RPMI8226 (cell line): ENCODE measurements around the gene CFAP299.

ENCODE experiments used
- DNase-seq: peaks from one replicate; pipeline ENCODE4 v3.0.0-alpha.2; 2015

Gene CFAP299

DNA sequence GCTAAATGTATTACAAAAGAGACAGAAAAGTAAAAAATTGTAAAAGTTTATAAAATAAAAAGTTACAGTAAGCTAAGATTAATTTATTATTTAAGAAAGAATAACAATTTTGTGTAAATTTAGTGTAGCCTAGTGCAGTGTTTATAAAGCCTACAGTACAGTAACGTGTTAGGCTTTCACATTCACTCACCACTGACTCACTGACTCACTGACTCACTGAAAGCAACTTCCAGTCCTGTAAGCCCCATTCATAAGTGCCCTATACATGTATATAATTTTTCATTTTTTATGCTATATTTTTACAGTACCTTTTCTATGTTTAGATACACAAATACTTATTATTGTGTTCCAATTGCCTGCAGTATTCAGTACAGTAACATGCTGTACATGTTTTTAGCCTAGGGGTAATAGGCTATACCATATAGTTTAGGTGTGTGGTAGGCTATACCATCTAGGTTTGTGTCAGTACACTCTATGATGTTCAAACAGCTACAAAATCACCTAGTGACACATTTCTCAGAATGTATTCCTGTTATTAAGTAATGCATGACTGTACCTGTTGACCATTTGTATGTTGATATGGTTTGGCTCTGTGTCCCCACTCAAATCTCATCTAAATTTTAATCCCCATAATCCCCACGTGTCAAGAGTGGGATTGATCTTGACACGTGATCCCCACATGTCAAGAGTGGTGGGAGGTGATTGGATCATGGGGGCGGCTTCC is 57.9 kb downstream of the CFAP299 start:
- no peak for DNase-seq

- DNase-seq = no peak
Observed at GRCh38 chr4:80393970-80394250, 58.4 kb downstream of the CFAP299 start.

DNA sequence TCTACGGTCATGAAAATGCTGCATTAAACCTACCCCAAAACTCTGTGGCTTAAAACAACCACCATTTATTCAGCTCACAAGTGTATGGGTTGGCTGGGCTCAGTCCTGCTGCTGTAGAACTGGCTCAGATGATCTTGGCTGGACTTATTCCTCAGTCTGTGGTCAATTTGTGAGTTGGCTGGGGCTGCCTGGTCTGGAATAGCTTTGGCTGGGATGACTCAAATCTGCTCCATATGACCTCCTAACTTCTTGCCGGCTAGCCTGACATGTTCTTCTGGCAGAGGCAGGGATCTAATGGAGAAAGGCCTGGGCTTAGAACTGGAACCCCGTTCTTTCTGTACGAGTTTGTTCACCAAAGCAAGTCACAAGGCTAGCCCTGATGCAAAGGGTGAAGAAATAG is 71.7 kb downstream of the CFAP299 start:
- DNase-seq = no peak

DNA sequence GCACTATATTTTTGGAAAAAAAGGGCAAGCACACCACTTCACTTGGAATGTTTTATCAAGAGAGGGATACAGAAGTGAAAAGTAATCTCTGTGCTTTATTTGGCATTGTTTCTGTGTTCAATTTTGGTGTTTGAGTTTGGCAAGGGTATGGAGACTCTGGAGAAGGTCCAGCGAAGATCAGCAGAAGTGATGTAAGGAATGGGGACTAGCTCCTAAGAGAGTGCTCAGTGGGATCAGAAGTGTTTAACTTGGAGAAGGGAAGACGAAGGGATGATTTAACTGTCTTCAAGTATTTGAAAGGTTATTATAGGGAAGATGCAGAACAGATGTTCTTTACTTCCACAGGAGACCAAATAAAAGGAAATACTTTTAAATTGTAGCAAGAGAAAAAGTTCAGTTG is 74.3 kb downstream of the CFAP299 start:
- no peak for DNase-seq

DNA sequence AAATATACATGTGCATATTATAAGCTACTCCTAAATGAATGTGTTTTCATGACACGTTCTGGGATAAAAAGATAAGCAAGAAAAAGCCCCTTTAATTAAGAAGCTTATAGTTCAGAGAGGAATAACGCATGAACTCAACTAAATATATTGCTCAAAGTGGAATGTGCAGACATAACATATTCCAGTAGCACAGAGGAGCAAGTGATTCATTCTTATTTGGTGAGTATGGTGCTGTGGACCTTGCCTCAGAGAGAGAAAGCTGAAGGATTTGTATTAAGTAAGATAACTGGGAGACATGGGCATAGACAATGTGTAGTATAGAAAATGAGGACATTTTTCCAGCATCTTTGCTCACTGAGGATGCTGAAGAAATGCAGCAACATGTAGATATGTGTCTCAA is 76.8 kb downstream of the CFAP299 start:
- DNase-seq = no peak

DNA sequence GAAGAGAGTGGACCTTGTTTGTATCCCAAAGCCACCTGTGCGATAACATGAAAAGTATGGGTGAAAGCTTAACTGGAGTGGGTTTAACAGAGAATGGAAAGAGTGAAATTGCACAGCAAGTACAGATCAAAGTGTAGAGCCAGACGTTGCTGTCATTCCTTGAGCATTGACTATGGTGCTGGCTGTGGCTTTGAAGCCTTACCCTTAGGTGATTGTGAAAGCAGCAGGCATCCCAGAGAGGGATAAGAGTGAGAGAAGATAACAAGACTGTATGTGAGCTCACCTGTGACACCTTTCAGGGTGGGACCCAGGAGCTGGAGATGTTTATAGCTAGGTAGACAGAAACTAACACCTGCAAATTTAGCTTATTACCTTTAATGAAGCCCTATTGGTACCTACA is 77.6 kb downstream of the CFAP299 start:
- DNase-seq = no peak

DNA sequence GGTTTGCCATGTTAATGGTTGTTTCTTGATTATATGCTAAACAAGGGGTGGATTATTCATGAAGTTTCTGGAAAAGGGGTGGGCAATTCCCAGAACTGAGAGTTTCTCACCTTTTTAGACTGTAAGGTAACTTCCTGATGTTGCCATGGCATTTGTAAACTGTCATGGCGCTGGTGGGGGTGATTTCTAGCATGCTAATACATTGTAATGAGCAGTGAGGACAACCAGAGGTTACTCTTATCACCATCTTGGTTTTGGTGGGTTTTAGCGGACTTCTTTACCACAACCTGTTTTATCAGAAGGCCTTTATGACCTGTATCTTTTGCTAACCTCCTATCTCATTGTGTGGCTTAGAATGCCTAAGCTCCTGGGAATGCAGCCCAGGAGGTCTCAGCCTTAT is 81.5 kb downstream of the CFAP299 start:
- no peak for DNase-seq

- DNase-seq = no peak
Observed at GRCh38 chr4:80419946-80420345, 84.4 kb downstream of the CFAP299 start.

DNA sequence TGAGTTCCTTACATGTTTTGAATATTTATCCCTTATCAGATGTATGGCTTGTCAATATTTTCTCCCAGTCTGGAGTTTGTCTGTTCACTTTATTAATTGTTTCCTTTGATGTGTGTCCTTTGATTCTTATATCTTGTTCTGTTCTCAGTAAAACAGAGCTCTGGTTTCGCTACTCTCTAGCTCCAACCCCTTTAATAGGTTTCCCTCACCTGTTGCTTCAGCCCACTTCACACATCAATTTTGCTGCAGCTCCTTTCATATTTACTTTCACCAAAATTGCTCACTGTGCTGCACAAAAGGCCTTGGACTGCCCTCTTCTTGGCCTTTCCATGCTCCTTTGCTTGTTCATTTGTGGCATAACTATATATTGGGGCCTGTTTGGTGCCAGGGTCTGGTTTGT is 85.1 kb downstream of the CFAP299 start:
- DNase-seq = no peak

DNA sequence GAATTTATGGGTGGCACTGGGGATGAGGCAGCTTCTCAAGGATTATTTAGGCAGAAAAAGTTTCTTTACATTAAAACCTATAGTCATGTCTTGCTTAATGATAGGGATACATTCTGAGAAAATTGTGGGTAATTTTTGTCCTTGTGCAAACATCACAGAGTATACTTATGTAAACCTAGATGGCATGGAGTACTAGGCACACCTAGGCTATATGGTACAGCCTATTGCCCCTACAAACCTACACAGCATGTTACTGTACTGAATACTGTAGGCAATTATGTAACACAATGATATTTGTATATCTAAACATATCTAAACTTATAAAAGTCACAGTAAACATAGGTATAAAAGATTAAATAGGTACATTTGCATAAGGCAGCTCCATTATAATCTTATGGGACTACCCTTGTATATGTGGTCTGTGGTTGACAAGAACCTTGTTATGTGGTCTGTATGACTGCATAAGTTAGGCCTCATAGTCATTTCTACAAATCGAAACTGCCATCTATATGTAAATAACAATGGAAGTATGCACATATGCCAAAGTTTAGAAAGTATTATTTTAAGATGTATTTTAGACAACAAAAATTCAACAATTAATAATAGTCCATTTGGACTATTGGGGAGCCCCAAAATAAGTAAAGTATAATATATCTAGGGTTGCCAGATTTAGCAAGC is 87.3 kb downstream of the CFAP299 start:
- no peak for DNase-seq

- DNase-seq = no peak
Observed at GRCh38 chr4:80423553-80424224, 88.2 kb downstream of the CFAP299 start.

DNA sequence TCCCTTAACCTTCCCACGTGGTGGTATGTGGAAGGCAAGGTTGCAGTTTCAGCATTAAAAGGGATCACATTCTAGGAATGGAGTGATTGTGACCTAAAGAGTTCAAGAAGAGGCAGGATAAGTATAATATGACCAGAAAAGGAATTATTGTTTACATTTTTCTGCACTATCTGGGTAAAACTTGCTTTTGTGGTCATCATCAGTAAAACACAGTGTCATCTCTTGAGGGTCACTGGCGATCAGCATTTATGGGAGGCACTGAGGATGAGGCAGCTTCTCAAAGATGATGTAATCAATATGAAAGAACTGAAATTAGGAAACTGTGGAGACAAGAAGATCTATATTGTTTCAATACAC is 88.7 kb downstream of the CFAP299 start:
- no peak for DNase-seq

DNA sequence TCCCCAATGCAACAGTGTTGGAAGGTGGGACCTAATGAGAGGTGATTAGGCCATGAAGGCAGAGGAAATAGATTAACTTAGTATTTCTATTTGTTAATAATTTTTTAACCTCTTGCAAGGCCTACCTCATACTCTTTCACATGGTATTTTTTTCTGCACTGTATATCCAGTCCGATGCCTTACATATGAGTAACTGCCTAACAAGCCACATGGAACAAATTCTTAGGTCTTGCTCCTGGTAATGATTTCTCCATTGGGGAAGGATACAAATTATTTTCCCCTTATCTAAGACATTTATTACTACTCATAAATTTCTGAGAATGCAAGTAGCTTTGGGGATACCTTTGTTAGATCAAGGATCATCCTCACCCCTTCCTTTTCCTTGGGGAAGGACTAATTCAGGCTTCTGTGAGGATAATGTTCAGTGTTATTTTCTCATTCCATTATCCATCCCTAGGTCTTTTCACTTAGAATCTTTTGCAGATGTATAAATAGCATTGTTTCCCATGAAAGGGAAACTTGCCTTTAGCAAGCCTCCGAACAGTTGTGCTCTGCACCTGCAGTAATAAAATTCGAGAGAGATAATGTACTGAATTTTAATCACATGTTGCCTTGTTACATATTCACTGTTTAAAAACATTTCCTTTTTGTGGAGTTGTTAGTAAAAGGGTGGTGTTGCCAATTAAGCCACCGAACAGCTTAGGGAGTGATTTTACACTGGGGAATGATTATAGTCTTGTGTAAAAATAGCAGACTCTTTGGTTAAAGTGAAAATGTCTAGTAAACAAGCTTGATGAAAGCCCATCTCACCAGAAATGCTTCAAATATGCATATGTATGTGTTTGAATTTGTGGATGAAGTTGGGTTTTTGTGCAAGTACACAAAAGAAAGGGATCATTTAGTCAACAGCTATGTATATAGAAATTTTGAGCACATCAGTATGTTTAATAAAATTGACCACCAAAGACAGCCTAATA is 89.9 kb downstream of the CFAP299 start:
- DNase-seq = no peak

- DNase-seq = no peak
Observed at GRCh38 chr4:80431203-80431965, 95.9 kb downstream of the CFAP299 start.

DNA sequence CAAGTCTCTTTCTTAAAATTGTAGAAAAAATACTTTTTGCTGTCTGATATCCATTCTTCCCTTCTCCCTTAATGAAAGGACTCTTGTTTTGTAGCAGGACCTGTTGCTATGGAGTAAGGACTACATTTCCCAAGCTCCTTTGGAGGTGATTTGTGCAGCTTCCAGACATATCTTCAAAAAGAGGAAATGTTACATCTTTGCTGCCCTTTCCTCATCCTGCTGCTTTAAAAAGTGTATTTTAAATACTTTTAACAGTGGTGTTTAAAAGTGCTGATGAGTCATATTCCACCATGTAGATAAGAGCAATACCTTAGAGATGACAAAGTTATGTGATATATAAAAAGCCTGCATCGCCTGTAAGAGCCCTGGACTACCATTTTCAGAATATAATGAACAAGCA is 98.7 kb downstream of the CFAP299 start:
- no peak for DNase-seq

DNA sequence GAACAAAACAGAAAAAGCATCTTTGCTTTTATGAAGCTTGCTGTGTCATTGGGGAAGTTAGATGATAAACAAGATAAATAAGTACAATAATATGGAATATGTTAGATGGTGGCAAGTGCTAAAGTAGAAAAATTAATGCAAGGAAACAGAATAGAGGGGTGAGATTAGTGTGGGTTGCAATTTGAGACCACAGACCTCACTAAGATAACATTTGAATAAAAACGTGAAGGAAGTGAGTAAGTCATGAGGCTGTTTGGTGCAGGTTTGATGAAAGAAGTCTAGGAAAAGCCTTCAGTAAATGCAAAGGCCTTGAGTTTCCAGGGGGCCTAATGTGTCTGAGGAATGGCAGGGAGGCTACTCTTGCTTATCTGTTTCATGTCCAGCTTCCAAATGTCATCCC is 102.5 kb downstream of the CFAP299 start:
- no peak for DNase-seq

DNA sequence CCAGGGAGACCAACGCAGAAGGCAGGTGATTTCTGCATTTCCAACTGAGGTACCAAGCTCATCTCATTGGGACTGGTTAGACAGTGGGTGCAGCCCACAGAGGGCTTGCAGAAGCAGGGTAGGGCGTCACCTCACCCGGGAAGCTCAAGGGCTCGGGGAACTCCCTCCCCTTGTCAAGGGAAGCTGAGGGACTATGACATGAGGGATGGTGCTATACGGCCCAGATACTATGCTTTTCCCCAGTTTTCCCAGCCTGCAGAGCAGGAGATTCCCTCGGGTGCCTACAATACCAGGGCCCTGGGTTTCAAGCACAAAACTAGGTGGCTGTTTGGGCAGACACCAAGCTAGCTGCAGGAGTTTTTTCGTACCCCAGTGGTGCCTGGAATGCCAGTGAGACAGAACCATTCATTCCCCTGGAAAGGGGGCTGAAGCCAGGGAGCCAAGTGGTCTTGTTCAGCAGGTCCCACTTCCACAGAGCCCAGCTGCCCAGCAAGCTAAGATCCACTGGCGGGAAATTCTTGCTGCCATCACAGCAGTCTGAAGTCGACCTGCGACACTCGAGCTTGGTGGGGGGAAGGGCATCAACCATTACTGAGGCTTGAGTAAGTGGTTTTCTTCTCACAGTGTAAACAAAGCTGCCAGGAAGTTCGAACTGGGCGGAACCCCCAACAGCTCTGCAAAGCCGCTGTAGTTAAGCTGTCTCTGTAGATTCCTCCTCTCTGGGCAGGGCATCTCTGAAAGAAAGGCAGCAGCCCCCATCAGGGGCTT is 103.9 kb downstream of the CFAP299 start:
- DNase-seq = peak; percentile 2

GRCh38 chr4:80446248-80446647 is 110.7 kb downstream of the CFAP299 start:
- no peak for DNase-seq

- DNase-seq = no peak
Observed at GRCh38 chr4:80446664-80447063, 111.1 kb downstream of the CFAP299 start.

DNA sequence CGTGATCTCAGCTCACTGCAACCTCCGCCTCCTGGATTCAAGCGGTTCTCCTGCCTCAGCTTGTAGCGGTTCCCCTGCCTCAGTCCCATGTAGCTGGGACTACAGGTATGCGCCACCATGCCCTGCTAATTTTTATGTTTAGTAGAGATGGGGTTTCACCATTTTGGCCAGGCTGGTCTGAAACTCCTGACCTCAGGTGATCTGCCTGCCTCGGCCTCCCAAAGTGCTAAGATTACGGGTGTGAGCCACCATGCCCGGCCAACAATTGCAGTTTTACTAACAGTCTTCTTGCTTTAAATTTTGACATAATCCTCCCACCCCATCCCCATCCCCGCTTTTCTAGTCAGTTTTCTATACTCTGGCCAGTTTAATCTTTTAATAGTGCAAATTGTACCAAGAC is 112.0 kb downstream of the CFAP299 start:
- DNase-seq = no peak

- DNase-seq = no peak
Observed at GRCh38 chr4:80448056-80448455, 112.5 kb downstream of the CFAP299 start.

- DNase-seq = no peak
Observed at GRCh38 chr4:80452055-80452454, 116.5 kb downstream of the CFAP299 start.
